HEK293 (cell line): Measurements from ENCODE around the gene SLC6A13.

Experiments used
- CTCF ChIA-PET: fragments of 350-600 bp; formaldehyde crosslinking; extraction: SDS; loops from one replicate; lab custom pipeline; 2021; ENCODE audit warnings: antibody characterized with exemption; lab: Yijun Ruan, JAX
- POLR2A ChIA-PET: fragments of 300-600 bp; formaldehyde crosslinking; extraction: SDS; loops from one replicate; lab custom pipeline; 2020; ENCODE audit warnings: antibody characterized with exemption, inconsistent platforms; lab: Yijun Ruan, JAX
- H3K27ac ChIP-seq: fragments of 200-500 bp; sonication (Bioruptor generic); 2 replicates; pipeline ENCODE4 v1.5.1; 2014; ENCODE audit warnings: low read depth, low read length, control low read depth, inconsistent platforms; ENCODE audit errors: extremely low read depth
- H3K36me3 ChIP-seq, 2 experiments: fragments of 200-500 bp in 1 of 2; sonication (Bioruptor generic) in 1 of 2; 1 replicate in 1 of 2; 2 replicates in 1 of 2; pipeline ENCODE4 v1.5.1; 2014 to 2017; ENCODE audit warnings: inconsistent platforms in 2 of 2, low read length in 2 of 2; ENCODE audit not compliant: control insufficient read depth in 2 of 2, insufficient read depth in 1 of 2
- H3K4me1 ChIP-seq: fragments of 200-500 bp; sonication (Bioruptor generic); 2 replicates; pipeline ENCODE4 v1.5.1; 2014; ENCODE audit warnings: mild to moderate bottlenecking, low read length, inconsistent platforms; ENCODE audit not compliant: control insufficient read depth, insufficient read depth
- H3K4me3 ChIP-seq: 2 replicates; pipeline ENCODE4 v1.5.1; 2011; ENCODE audit warnings: low read depth, mild to moderate bottlenecking, control low read depth, low read length, moderate library complexity
- H3K9me3 ChIP-seq: fragments of 200-500 bp; sonication (Bioruptor generic); 2 replicates; pipeline ENCODE4 v1.5.1; 2014; ENCODE audit warnings: low read depth, low read length, inconsistent platforms; ENCODE audit not compliant: control insufficient read depth, insufficient read depth
- EGR2 ChIP-seq: fragments of 450-650 bp; formaldehyde crosslinking; IDR thresholded peaks from 2 replicates; pipeline ENCODE4 v1.5.1; 2016; ENCODE audit warnings: low read depth, missing biosample characterization, missing genetic modification characterization
- GLI2 ChIP-seq: fragments of 450-650 bp; formaldehyde crosslinking; IDR thresholded peaks from 2 replicates; pipeline ENCODE4; 2017; ENCODE audit warnings: missing biosample characterization, missing genetic modification characterization, low read depth, borderline replicate concordance
- KLF17 ChIP-seq: fragments of 450-650 bp; formaldehyde crosslinking; IDR thresholded peaks from 2 replicates; pipeline ENCODE4 v1.5.1; 2016; ENCODE audit warnings: missing biosample characterization, missing genetic modification characterization
- KLF8 ChIP-seq: fragments of 450-650 bp; formaldehyde crosslinking; IDR thresholded peaks from 2 replicates; pipeline ENCODE4 v1.5.1; 2016; ENCODE audit warnings: missing biosample characterization, missing genetic modification characterization
- REPIN1 ChIP-seq: fragments of 450-650 bp; formaldehyde crosslinking; IDR thresholded peaks from 2 replicates; pipeline ENCODE4 v1.5.1; 2017; ENCODE audit warnings: missing biosample characterization, missing genetic modification characterization, low read depth
- TRIM28 ChIP-seq: IDR thresholded peaks from 2 replicates; pipeline ENCODE4 v1.6.1; 2011; ENCODE audit warnings: low read length, control low read depth, borderline replicate concordance
- WT1 ChIP-seq: fragments of 450-650 bp; formaldehyde crosslinking; IDR thresholded peaks from 2 replicates; pipeline ENCODE4 v1.5.1; 2016; ENCODE audit warnings: missing biosample characterization, missing genetic modification characterization
- ZBTB6 ChIP-seq: fragments of 450-650 bp; formaldehyde crosslinking; IDR thresholded peaks from 2 replicates; pipeline ENCODE4 v1.5.1; 2017; ENCODE audit warnings: missing biosample characterization, missing genetic modification characterization
- ZBTB7A ChIP-seq: fragments of 450-650 bp; formaldehyde crosslinking; IDR thresholded peaks from 2 replicates; pipeline ENCODE4 v1.5.1; 2016; ENCODE audit warnings: low read depth, missing biosample characterization, missing genetic modification characterization
- ZNF10 ChIP-seq: fragments of 450-650 bp; formaldehyde crosslinking; IDR thresholded peaks from 2 replicates; pipeline ENCODE4 v1.5.1; 2017; ENCODE audit warnings: missing biosample characterization, missing genetic modification characterization
- ZNF248 ChIP-seq: fragments of 450-650 bp; formaldehyde crosslinking; IDR thresholded peaks from 2 replicates; pipeline ENCODE4 v1.5.1; 2017; ENCODE audit warnings: missing biosample characterization, missing genetic modification characterization
- ZNF26 ChIP-seq: fragments of 450-650 bp; formaldehyde crosslinking; IDR thresholded peaks from 2 replicates; pipeline ENCODE4 v1.5.1; 2016; ENCODE audit warnings: missing biosample characterization, missing genetic modification characterization
- ZNF280C ChIP-seq: fragments of 450-650 bp; formaldehyde crosslinking; IDR thresholded peaks from 2 replicates; pipeline ENCODE4 v1.5.1; 2016; ENCODE audit warnings: missing biosample characterization, missing genetic modification characterization
- ZNF350 ChIP-seq: fragments of 450-650 bp; formaldehyde crosslinking; IDR thresholded peaks from 2 replicates; pipeline ENCODE4 v1.5.0; 2017; ENCODE audit warnings: missing biosample characterization, mild to moderate bottlenecking, missing genetic modification characterization
- ZNF354C ChIP-seq: fragments of 450-650 bp; formaldehyde crosslinking; IDR thresholded peaks from 2 replicates; pipeline ENCODE4 v1.5.1; 2016; ENCODE audit warnings: missing biosample characterization, missing genetic modification characterization, low read depth, borderline replicate concordance
- ZNF37A ChIP-seq: fragments of 450-650 bp; IDR thresholded peaks from 2 replicates; pipeline ENCODE4 v1.5.1; 2018; ENCODE audit warnings: missing biosample characterization, missing genetic modification characterization
- ZNF398 ChIP-seq: fragments of 450-650 bp; formaldehyde crosslinking; IDR thresholded peaks from 2 replicates; pipeline ENCODE4 v1.5.1; 2017; ENCODE audit warnings: missing biosample characterization, missing genetic modification characterization
- ZNF426 ChIP-seq: fragments of 450-650 bp; formaldehyde crosslinking; IDR thresholded peaks from 2 replicates; pipeline ENCODE4 v1.5.1; 2017; ENCODE audit warnings: missing biosample characterization, missing genetic modification characterization, mild to moderate bottlenecking, inconsistent platforms, moderate library complexity
- ZNF580 ChIP-seq: fragments of 450-650 bp; formaldehyde crosslinking; IDR thresholded peaks from 2 replicates; pipeline ENCODE4 v1.5.1; 2016; ENCODE audit warnings: missing biosample characterization, missing genetic modification characterization
- ZNF629 ChIP-seq: fragments of 450-650 bp; formaldehyde crosslinking; IDR thresholded peaks from 2 replicates; pipeline ENCODE4 v1.5.1; 2017; ENCODE audit warnings: missing biosample characterization, missing genetic modification characterization
- ZSCAN16 ChIP-seq: fragments of 450-650 bp; formaldehyde crosslinking; IDR thresholded peaks from 2 replicates; pipeline ENCODE4 v1.5.1; 2016; ENCODE audit warnings: missing biosample characterization, missing genetic modification characterization

Gene SLC6A13

GRCh38 chr12:219891-220352, 42.7 kb downstream of the SLC6A13 start (continued):
- TF ChIP-seq ZNF354C (tag by site-specific recombination) (no peak), WT1 (no peak), ZNF37A (no peak), ZNF580 (tag by site-specific recombination) (no peak), ZBTB6 (tag by site-specific recombination) (no peak), KLF8 (tag by site-specific recombination) (no peak), GLI2 (tag by site-specific recombination) (no peak), ZNF10 (peak; percentile 11; the same call in 1 of the 2 replicates), EGR2 (tag by site-specific recombination) (no peak), KLF17 (tag by site-specific recombination) (0 out of 2 replicates have a peak, but pooled peaks have one; percentile 28), ZNF280C (tag by site-specific recombination) (no peak), ZNF248 (tag by site-specific recombination) (no peak), REPIN1 (tag by site-specific recombination) (no peak), ZNF26 (tag by site-specific recombination) (no peak), TRIM28 (no peak), ZBTB7A (no peak), ZNF426 (tag by site-specific recombination) (no peak), ZNF350 (tag by site-specific recombination) (no peak)
- TF ChIP-seq, all 188 proteins: peak for 22

- ChIA-PET CTCF (interaction anchor here (0.7 to 3.7 kb wide), 18 partner anchors 7 to 74 kb away, joined by 3 to 20 read pairs (median 6); no protein-coding TSS in a partner anchor), POLR2A (interaction anchor here (1.3 kb wide), 1 partner anchor 20 kb away, joined by 3 read pairs; no protein-coding TSS in a partner anchor)
- TF ChIP-seq ZNF398 (tag by site-specific recombination) (no peak), ZSCAN16 (tag by site-specific recombination) (0 out of 2 replicates have a peak, but pooled peaks have one; percentile 51), ZNF629 (tag by site-specific recombination) (no peak)
- Histone ChIP-seq H3K36me3 (no peaks in the 10 kb centered on the region), H3K27ac (no peak overlapping the region), H3K4me1 (no peaks in the 10 kb centered on the region; the same call in 1 of the 2 replicates), H3K9me3 (no peaks in the 10 kb centered on the region), H3K4me3 (no peak overlapping the region)
These were observed 43.7 kb downstream of the SLC6A13 start for GRCh38 chr12:218728-219590.
